GM23248 (cell line): Measurements from ENCODE around the gene DAB2IP. TPM values are rescaled to one million over a fixed set of nuclear protein-coding genes. Genes with fewer than 3 reads are reported as not detected.

ENCODE experiments used
- DNase-seq: peaks from one replicate; pipeline ENCODE4 v3.0.0-alpha.2; 2015
- H2AFZ ChIP-seq: fragments of 200-600 bp; sonication (generic); 2 replicates; pipeline ENCODE4 v1.6.1; 2016; ENCODE audit warnings: antibody characterized with exemption
- H3F3A ChIP-seq: fragments of 200-600 bp; sonication (generic); 2 replicates; pipeline ENCODE4 v1.6.1; 2016; ENCODE audit warnings: mild to moderate bottlenecking, antibody characterized with exemption, mixed run types; ENCODE audit not compliant: insufficient read depth
- H3K27ac ChIP-seq: fragments of 200-600 bp; sonication (generic); 2 replicates; pipeline ENCODE4 v1.5.1; 2016; ENCODE audit warnings: mild to moderate bottlenecking
- H3K27me3 ChIP-seq: fragments of 200-600 bp; sonication (generic); replicated peaks from 2 replicates; pipeline ENCODE4 v1.6.1; 2016; ENCODE audit warnings: mild to moderate bottlenecking; ENCODE audit not compliant: insufficient read depth
- H3K36me3 ChIP-seq: fragments of 200-600 bp; sonication (generic); 2 replicates; pipeline ENCODE4 v1.6.1; 2016; ENCODE audit warnings: low read depth, mild to moderate bottlenecking
- H3K4me1 ChIP-seq: fragments of 200-600 bp; sonication (generic); 2 replicates; pipeline ENCODE4 v1.6.1; 2016; ENCODE audit warnings: mild to moderate bottlenecking; ENCODE audit not compliant: insufficient read depth
- H3K4me2 ChIP-seq: fragments of 200-600 bp; sonication (generic); one replicate; pipeline ENCODE4 v1.6.1; 2016; ENCODE audit warnings: mild to moderate bottlenecking; ENCODE audit not compliant: unreplicated experiment
- H3K4me3 ChIP-seq: fragments of 200-600 bp; sonication (generic); 2 replicates; pipeline ENCODE4 v1.5.1; 2016; ENCODE audit warnings: mild to moderate bottlenecking
- H3K79me2 ChIP-seq: fragments of 200-600 bp; sonication (generic); 2 replicates; pipeline ENCODE4 v1.6.1; 2016; ENCODE audit warnings: mild to moderate bottlenecking; ENCODE audit not compliant: insufficient read depth
- H3K9ac ChIP-seq: fragments of 200-600 bp; sonication (generic); 2 replicates; pipeline ENCODE4 v1.6.1; 2016; ENCODE audit warnings: mild to moderate bottlenecking
- H3K9me2 ChIP-seq: fragments of 200-600 bp; sonication (generic); 2 replicates; pipeline ENCODE4 v1.6.1; 2016; ENCODE audit warnings: mixed run types, mild to moderate bottlenecking, moderate library complexity; ENCODE audit not compliant: insufficient read depth
- H3K9me3 ChIP-seq: fragments of 200-600 bp; sonication (generic); one replicate; pipeline ENCODE4 v1.6.1; 2017; ENCODE audit warnings: low read depth
- H4K20me1 ChIP-seq: fragments of 200-600 bp; sonication (generic); 2 replicates; pipeline ENCODE4 v1.6.0; 2016; ENCODE audit not compliant: insufficient read depth
- EZH2 ChIP-seq: fragments of 200-600 bp; sonication (generic); IDR thresholded peaks from 2 replicates; pipeline ENCODE4 v1.6.1; 2018; ENCODE audit warnings: antibody characterized with exemption, mild to moderate bottlenecking; ENCODE audit not compliant: insufficient read depth, poor library complexity, severe bottlenecking
- EZH2phosphoT487 ChIP-seq: fragments of 200-600 bp; sonication (generic); IDR thresholded peaks from 2 replicates; pipeline ENCODE4 v1.6.1; 2018; ENCODE audit warnings: antibody characterized with exemption, moderate library complexity, mild to moderate bottlenecking, low read depth; ENCODE audit not compliant: insufficient read depth
- WGBS, 2 experiments: methylation state at CpG; one replicate each; pipeline ENCODE4 v1.1.6; 2015 to 2017; ENCODE audit warnings: low lambda C conversion rate in 2 of 2, low coverage in 1 of 2; ENCODE audit errors: missing lambda C conversion rate in 2 of 2; 5-methylcytosine and 5-hydroxymethylcytosine counted together
- in situ Hi-C: fragments of 300-500 bp; cut with MboI; formaldehyde crosslinking; loops from 2 replicates; pipeline ENCODE4 v1.15.0; 2020
- polyA plus RNA-seq: library from polyadenylated mRNA; unstranded; fragments of >200 nt; fragmentation: Nextera tagmentation; extraction: Ambion mirVana; gene quantifications from 2 replicates; pipeline ENCODE4 v1.2.1, GENCODE V29; 2016
- total RNA-seq: library from RNA; depleted of rRNA; stranded (reverse); fragments of >200 nt; shearing (Covaris generic); gene quantifications from 2 replicates; pipeline ENCODE4 v1.2.3, GENCODE V29; 2014

Gene DAB2IP
- total and polyA plus RNA-seq, 2 experiments from 2014 or later = 2.6 to 19.7 TPM

DNA sequence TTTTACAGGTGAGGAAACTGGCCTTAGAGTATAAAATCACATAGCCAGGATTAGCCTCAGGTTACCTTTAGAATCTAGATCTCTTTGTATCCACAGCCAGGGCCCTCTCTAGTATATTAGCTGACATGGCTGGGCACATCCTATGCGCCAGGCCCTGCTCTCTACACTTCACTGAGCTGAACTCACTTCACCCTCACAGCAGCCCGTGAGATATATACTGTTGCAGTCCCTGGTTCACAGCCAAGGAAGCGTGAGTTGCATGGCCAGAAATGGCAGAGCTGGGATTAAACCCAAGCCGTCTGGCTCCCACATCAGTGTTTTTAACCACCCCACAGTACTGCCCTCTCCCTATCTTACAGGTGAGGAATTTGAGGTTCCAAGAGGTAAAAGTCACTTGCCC, 58.4 kb downstream of the DAB2IP start:
- DNase-seq = no peak
- Histone ChIP-seq H3K36me3 (no peaks in the 10 kb centered on the region), H3K79me2 (peaks cover 63% of the 10 kb centered on the region), H3K4me1 (no peaks in the 10 kb centered on the region), H4K20me1 (no peaks in the 10 kb centered on the region), H3K4me3 (no peak overlapping the region), H3K27me3 (no peaks in the 10 kb centered on the region), H3K27ac (no peak overlapping the region), H3F3A (no peaks in the 10 kb centered on the region), H3K9me2 (no peaks in the 10 kb centered on the region), H2AFZ (no peak overlapping the region), H3K9me3 (no peaks in the 10 kb centered on the region), H3K4me2 (no peak overlapping the region), H3K9ac (no peak overlapping the region)
- 97 to 98% methylated on average over 4 of the region's 4 CpGs for WGBS, 2 experiments
- in situ Hi-C loops = no loop called here
- no peak for TF ChIP-seq EZH2phosphoT487
- TF ChIP-seq EZH2 = no peak

DNA sequence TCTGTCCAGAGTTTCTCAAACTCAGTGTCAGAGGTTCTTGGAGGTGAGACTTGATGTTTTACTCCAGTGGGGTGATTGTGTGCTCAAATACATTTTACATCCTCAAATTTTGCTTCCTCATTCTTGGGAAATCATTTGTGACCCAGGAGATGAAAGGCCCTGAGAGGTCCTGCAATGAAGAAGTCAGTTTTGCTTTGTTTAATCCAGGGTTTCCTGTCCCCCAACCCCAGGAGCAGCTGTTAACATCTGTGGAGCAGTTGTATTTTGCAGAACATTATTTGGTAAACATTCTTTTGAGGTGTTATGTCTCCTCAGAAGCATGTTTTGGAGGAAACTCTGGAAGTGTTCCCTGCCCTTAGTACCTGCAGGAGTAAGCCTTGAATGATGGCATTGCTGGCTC, 59.8 kb downstream of the DAB2IP start:
- H3K79me2 ChIP-seq = peaks cover 58% of the 10 kb centered on the region
- no peaks in the 10 kb centered on the region for H3F3A ChIP-seq
- H2AFZ ChIP-seq = no peak overlapping the region
- no peak for DNase-seq
- no peaks in the 10 kb centered on the region for H3K9me3 ChIP-seq
- H3K36me3 ChIP-seq = no peaks in the 10 kb centered on the region
- no peaks in the 10 kb centered on the region for H3K4me1 ChIP-seq
- H3K27ac ChIP-seq = no peak overlapping the region
- H3K9ac ChIP-seq = no peak overlapping the region
- H3K4me2 ChIP-seq = no peak overlapping the region
- H3K27me3 ChIP-seq = no peaks in the 10 kb centered on the region
- no peaks in the 10 kb centered on the region for H3K9me2 ChIP-seq
- H3K4me3 ChIP-seq = no peak overlapping the region
- no peaks in the 10 kb centered on the region for H4K20me1 ChIP-seq
- in situ Hi-C loops = no loop called here
- no peak for TF ChIP-seq EZH2
- no peak for TF ChIP-seq EZH2phosphoT487

DNA sequence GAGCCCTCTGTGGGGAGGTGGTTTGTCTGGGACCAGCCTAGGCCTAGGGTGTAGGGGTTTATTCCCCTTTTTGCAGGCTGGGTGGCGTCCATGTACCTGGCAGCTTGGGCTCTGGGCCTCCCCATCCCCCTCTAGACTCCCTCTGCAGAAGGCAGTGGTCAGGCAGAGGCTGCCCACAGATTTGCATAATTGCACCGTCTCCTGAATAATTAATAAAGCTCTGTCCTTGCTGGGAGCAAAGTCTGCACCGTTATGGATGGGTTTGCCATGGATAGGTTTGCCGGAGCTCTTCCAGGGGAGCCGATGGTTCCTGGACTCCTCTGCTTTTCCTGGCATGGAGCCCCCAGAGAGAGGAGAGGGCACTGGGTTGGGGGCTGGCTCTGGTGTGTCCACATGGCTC, 60.4 kb downstream of the DAB2IP start:
- H3K79me2 ChIP-seq = peaks cover 62% of the 10 kb centered on the region
- no peaks in the 10 kb centered on the region for H3K27me3 ChIP-seq

DNA sequence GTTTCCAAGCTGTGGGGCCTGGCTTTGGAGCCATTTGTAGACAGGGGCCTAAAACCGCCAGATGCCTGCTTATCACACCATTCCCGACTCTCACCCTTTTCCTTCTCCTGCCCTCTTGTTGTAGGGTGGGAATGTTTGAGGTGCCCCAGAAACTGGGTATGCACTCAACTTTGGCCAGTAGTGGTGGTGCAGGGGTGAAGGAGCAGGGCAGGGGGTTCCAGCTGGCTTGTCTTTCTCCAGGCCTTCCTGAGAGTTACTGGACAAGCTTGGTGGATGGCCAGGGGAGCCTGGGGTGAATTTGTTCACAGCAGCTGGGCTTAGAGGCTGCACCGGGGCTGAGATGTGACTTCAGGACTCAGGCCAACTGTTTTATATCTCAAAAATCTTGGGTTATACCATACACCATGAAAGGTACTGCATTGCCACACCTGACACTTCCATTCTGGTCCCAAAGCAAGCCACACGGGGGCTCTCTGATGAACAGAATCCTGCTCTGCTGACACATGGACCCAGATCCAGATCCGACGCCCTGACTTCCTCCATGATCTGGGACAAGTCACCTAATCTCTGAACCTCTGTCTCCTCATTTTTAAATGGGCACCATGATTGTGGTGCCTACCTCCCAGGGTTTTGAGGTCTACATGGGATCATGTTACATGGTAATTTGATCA, 62.1 kb downstream of the DAB2IP start:
- Histone ChIP-seq H3K4me3 (no peak overlapping the region), H3K4me1 (peaks cover 12% of the 10 kb centered on the region), H3K9me2 (no peaks in the 10 kb centered on the region), H3K27ac (no peak overlapping the region), H3K79me2 (peaks cover 54% of the 10 kb centered on the region), H4K20me1 (no peaks in the 10 kb centered on the region), H3F3A (no peaks in the 10 kb centered on the region), H3K4me2 (no peak overlapping the region), H3K27me3 (no peaks in the 10 kb centered on the region), H3K36me3 (no peaks in the 10 kb centered on the region), H2AFZ (no peak overlapping the region), H3K9me3 (no peaks in the 10 kb centered on the region), H3K9ac (no peak overlapping the region)
- DNase-seq = no peak
- TF ChIP-seq EZH2phosphoT487 (no peak), EZH2 (no peak)
- WGBS, 2 experiments = 96 to 98% methylated on average over 6 of the region's 6 CpGs
- in situ Hi-C loops = no loop called here

More for the DNA sequence above, 60.4 kb downstream of the DAB2IP start:
- no peaks in the 10 kb centered on the region for H3K36me3 ChIP-seq
- no peak overlapping the region for H3K9ac ChIP-seq
- TF ChIP-seq EZH2 (no peak), EZH2phosphoT487 (no peak)
- no peak overlapping the region for H2AFZ ChIP-seq
- in situ Hi-C loops = no loop called here
- no peaks in the 10 kb centered on the region for H3K4me1 ChIP-seq
- H3K27ac ChIP-seq = no peak overlapping the region
- H3K4me2 ChIP-seq = no peak overlapping the region
- no peaks in the 10 kb centered on the region for H3K9me3 ChIP-seq
- no peaks in the 10 kb centered on the region for H4K20me1 ChIP-seq
- WGBS, 2 experiments = 83 to 95% methylated on average over 5 of the region's 5 CpGs
- H3K9me2 ChIP-seq = no peaks in the 10 kb centered on the region
- DNase-seq = no peak
- H3F3A ChIP-seq = no peaks in the 10 kb centered on the region
- no peak overlapping the region for H3K4me3 ChIP-seq

DNA sequence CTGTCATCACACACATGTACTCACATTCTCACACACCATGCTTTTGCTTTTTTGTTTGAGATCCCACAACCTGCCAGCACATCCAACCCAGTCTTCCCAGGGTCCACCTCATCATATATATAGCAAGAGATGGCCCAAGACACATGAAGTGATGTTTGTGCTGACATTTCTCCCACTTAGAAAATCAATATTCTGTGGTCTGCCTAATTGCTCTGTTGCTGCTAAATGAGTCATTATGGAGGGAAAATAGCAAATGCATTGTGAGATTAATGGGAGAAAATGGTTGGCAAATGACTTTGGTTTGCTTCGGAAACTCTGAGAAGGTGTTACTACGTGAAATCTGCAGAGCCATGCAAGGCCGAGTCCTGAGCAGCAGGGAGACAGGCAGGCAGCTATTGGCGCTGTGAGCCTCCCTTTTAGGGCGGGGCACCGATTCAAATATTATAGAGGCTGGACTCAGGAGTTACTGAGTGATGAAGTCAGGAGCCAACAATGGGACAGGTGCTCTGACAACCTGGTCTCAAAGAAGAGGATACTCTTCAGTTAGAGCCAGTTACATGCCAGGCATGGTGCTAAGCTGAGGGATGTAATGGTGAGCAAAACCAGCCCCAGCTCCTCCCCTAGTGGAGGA, 62.8 kb downstream of the DAB2IP start:
- H3K9me2 ChIP-seq = no peaks in the 10 kb centered on the region
- DNase-seq = no peak
- H3K27ac ChIP-seq = no peak overlapping the region
- no peak overlapping the region for H3K4me3 ChIP-seq
- WGBS, 2 experiments = 94% methylated on average over 6 of the region's 6 CpGs
- no peaks in the 10 kb centered on the region for H4K20me1 ChIP-seq
- no peaks in the 10 kb centered on the region for H3F3A ChIP-seq
- H2AFZ ChIP-seq = no peak overlapping the region
- H3K27me3 ChIP-seq = no peaks in the 10 kb centered on the region
- no peaks in the 10 kb centered on the region for H3K9me3 ChIP-seq
- no peak overlapping the region for H3K4me2 ChIP-seq
- TF ChIP-seq EZH2 (no peak), EZH2phosphoT487 (no peak)
- in situ Hi-C loops = no loop called here
- H3K79me2 ChIP-seq = peaks cover 52% of the 10 kb centered on the region
- H3K4me1 ChIP-seq = peaks cover 12% of the 10 kb centered on the region
- no peaks in the 10 kb centered on the region for H3K36me3 ChIP-seq
- H3K9ac ChIP-seq = no peak overlapping the region
